GM13976 (cell line): ENCODE results near the gene PRG2.
"Not testable (repeated sequence)": the region's sequence is repeated elsewhere in the genome, so short reads cannot be mapped to it uniquely, and the experiment has no call there.

Source experiments
- DNase-seq: peaks from one replicate; pipeline ENCODE4 v3.0.0; 2012; ENCODE audit warnings: low spot score
- CTCF ChIP-seq: IDR thresholded peaks from 2 replicates; pipeline ENCODE4 v1.5.1; 2012; ENCODE audit warnings: borderline replicate concordance, mild to moderate bottlenecking; ENCODE audit not compliant: insufficient read depth; ENCODE audit errors: extremely low read depth, missing control alignments, control extremely low read depth
- in situ Hi-C: fragments of 300-500 bp; cut with MboI; formaldehyde crosslinking; loops from one replicate; pipeline ENCODE4 v1.12.0; 2022; ENCODE audit warnings: low sequenced_read_pairs, mixed read lengths, inconsistent platforms; ENCODE audit not compliant: unreplicated experiment

The PRG2 gene

GRCh38 chr11:57406337-57406904 is 16.0 kb upstream of the PRG2 start:
- no peak for TF ChIP-seq CTCF
- peak; percentile 54 for DNase-seq

GRCh38 chr11:57405271-57405860 is 14.9 kb upstream of the PRG2 start:
- in situ Hi-C loops = no loop called here

More at GRCh38 chr11:57406337-57406904, 16.0 kb upstream of the PRG2 start:
- in situ Hi-C loops = no loop called here

DNA sequence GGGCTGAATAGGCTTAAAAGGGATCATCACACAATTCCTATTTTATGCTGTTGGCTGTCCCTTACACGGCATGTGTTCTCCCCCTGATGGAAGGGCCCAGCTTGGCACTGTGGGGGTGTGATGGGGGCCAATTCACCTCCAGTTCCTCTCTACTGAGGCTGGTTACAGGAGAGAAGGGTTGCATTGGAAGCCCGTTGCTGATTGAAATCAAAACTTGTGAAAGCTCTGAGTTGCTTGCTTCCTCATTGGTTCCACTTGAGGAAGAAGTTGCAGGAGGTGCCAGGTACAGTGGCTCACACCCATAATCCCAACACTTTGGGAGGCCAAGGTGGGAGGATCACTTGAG is 13.3 kb upstream of the PRG2 start:
- TF ChIP-seq CTCF = no peak
- no peak for DNase-seq
- in situ Hi-C loops = no loop called here

More at GRCh38 chr11:57405271-57405860, 14.9 kb upstream of the PRG2 start:
- DNase-seq = no peak
- TF ChIP-seq CTCF = no peak

- in situ Hi-C loops = not testable (repeated sequence)
Observed at GRCh38 chr11:57403003-57403801, 12.8 kb upstream of the PRG2 start.

DNA sequence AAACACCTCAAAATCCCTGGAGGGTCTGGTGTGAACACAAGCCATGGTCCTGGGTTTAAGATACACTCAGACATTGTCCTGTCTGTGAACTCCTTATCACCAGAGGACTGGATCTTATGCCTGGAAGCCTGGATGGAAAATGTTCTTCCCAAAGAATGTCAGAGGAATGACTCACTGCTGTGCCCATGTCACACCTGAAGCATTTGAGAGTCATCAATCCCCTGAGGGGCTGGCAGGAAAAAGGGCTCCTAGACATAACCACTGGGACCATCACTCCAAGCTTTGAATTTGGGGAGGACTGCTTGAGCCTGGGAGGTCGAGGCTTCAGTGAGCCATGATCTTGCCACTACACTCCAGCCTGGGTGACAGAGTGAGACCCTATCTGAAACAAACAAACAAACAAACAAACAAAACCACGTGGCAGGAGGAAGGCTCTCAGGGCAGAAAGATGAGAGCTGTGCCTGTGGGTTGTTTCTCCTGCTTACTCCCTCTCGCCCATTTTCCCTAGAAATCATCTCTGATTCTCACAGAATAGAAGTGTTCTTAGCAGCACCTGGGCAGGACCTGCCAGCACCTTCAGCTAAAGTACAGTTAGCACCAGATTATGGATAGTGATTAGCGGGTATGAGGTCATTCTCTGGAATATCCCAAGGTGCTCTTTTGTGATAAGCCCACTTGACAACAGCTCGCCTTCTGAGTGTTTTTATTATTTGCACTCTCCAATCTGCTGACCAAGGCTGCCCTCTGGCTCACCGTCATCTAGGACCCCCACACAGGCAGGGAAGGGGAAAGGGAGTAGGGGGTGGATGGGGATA is 11.9 kb upstream of the PRG2 start:
- TF ChIP-seq CTCF = no peak
- in situ Hi-C loops = no loop called here
- no peak for DNase-seq

More at GRCh38 chr11:57403003-57403801, 12.8 kb upstream of the PRG2 start:
- DNase-seq = not testable (repeated sequence)

DNA sequence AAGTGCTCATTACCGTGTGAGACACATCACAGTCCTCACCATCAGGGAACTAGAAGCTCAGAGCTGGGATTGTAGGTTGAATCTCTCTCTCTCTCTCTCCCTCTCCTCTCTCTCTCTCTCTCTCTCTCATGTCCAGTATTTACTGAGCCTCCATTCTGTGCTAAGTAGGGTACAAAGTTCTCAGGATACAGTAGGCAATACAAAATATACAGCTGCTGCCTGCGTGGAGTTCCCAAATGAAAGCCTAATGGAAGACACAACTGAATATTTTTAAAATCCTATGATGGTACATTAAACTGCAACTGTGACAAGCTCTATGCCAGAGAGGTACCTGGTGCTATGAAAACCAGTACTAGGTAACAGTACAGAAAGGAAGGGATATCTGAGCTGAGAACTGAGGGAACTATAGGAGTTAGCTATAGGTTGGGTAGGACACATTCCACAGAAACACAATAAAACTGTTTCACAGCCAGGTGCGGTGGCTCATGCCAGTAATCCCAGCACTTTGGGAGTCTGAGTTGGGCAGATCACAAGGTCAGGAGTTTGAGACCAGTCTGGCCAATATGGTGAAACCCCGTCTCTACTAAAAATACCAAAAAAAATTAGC is 9.6 kb upstream of the PRG2 start:
- no peak for TF ChIP-seq CTCF
- in situ Hi-C loops = no loop called here
- DNase-seq = no peak
